Esophagus squamous epithelium (tissue), 4 donors: ENCODE results near the gene LURAP1L. TPM values are rescaled to one million over a fixed set of nuclear protein-coding genes. Genes with fewer than 3 reads are reported as not detected.

Experiments
- small RNA-seq, 4 donors: library from RNA; depleted of rRNA; stranded (forward); fragments of <200 nt; gene quantifications; one replicate each; pipeline ENCODE3, GENCODE V24; 2016
- total RNA-seq, 4 donors: library from RNA; depleted of rRNA; stranded (reverse); fragments of >200 nt; gene quantifications; one replicate each; pipeline ENCODE4 v1.1.0, GENCODE V29; 2016

Gene LURAP1L
- total RNA-seq, 4 donors from 2014 or later, result 0.75 to 8.0 (median 3.9) TPM

Small RNAs within 50 kb of the gene (small RNA-seq; reads per million reads assigned to genes)
- 0 reads per million in 4 donors for gene RN7SL849P

Other genes starting within 250 kb of the LURAP1L start
- gene TYRP1, start 81.6 kb upstream of the LURAP1L start, total RNA-seq, result not detected